ENCODE measurements around the gene OSBPL7. TPM values are rescaled to one million over a fixed set of nuclear protein-coding genes. Genes with fewer than 3 reads are reported as not detected.

OSBPL7 gene
- total RNA-seq, 1 donor from 2014 or later: 21.4 TPM

- Histone ChIP-seq H3K36me3 (ENCODE audit: insufficient read depth, low read length) (peaks cover 8% of the 10 kb centered on the region), H3K4me3 (ENCODE audit: insufficient read depth, low read depth, low read length) (no peak overlapping the region), H3K4me2 (ENCODE audit: low read length) (no peak overlapping the region), H3K9me3 (ENCODE audit: insufficient read depth, low read depth, low read length) (no peaks in the 10 kb centered on the region), H3K27ac (ENCODE audit: low read depth, low read length) (no peak overlapping the region), H3K9ac (ENCODE audit: low read length) (no peak overlapping the region), H3K79me2 (ENCODE audit: insufficient read depth, low read length) (peaks cover under 1% of the 10 kb centered on the region), H4K20me1 (ENCODE audit: insufficient read depth, low read length) (peaks cover 32% of the 10 kb centered on the region), H2AFZ (ENCODE audit: low read depth, low read length) (no peak overlapping the region), H3K27me3 (ENCODE audit: insufficient read depth, low read length) (no peaks in the 10 kb centered on the region), H3K4me1 (ENCODE audit: insufficient read depth, low read length) (peaks cover 6% of the 10 kb centered on the region)
- FAIRE-seq: no peak
- H3K4me3 Mint-ChIP-seq (ENCODE audit: unreplicated experiment): no peak overlapping the region
- H3K27me3 Mint-ChIP-seq (ENCODE audit: low read depth, unreplicated experiment): no peaks in the 10 kb centered on the region
- no peak for TF ChIP-seq EZH2 (IDR thresholded peaks at IDR 0.05; ENCODE audit: insufficient read depth, low read length)
- no peak for TF ChIP-seq CTCF (IDR thresholded peaks at IDR 0.05; ENCODE audit: insufficient read depth, low read depth, low read length)
- no peak overlapping the region for H3K27ac Mint-ChIP-seq (ENCODE audit: unreplicated experiment)
- no peak for DNase-seq (ENCODE audit: low read depth)
- H3K36me3 Mint-ChIP-seq (ENCODE audit: low read depth, unreplicated experiment): peaks cover 26% of the 10 kb centered on the region
- peaks cover 20% of the 10 kb centered on the region for H3K4me1 Mint-ChIP-seq (ENCODE audit: low read depth, unreplicated experiment)
- H3K9me3 Mint-ChIP-seq (ENCODE audit: unreplicated experiment): no peaks in the 10 kb centered on the region
Observed at GRCh38 chr17:47815106-47815918, 6.3 kb downstream of the OSBPL7 start.

GRCh38 chr17:47813512-47814031 is 8.0 kb downstream of the OSBPL7 start:
- H3K27me3 Mint-ChIP-seq (ENCODE audit: low read depth, unreplicated experiment): no peaks in the 10 kb centered on the region
- Histone ChIP-seq H3K36me3 (ENCODE audit: insufficient read depth, low read length) (peaks cover 6% of the 10 kb centered on the region), H4K20me1 (ENCODE audit: insufficient read depth, low read length) (peaks cover 42% of the 10 kb centered on the region), H3K4me2 (ENCODE audit: low read length) (no peak overlapping the region), H2AFZ (ENCODE audit: low read depth, low read length) (no peak overlapping the region), H3K9me3 (ENCODE audit: insufficient read depth, low read depth, low read length) (no peaks in the 10 kb centered on the region), H3K79me2 (ENCODE audit: insufficient read depth, low read length) (no peaks in the 10 kb centered on the region), H3K27ac (ENCODE audit: low read depth, low read length) (no peak overlapping the region), H3K27me3 (ENCODE audit: insufficient read depth, low read length) (no peaks in the 10 kb centered on the region), H3K4me1 (ENCODE audit: insufficient read depth, low read length) (peaks cover 12% of the 10 kb centered on the region), H3K9ac (ENCODE audit: low read length) (no peak overlapping the region), H3K4me3 (ENCODE audit: insufficient read depth, low read depth, low read length) (no peak overlapping the region)
- peaks cover 29% of the 10 kb centered on the region for H3K4me1 Mint-ChIP-seq (ENCODE audit: low read depth, unreplicated experiment)
- TF ChIP-seq CTCF (IDR thresholded peaks at IDR 0.05; ENCODE audit: insufficient read depth, low read depth, low read length) (no peak), EZH2 (IDR thresholded peaks at IDR 0.05; ENCODE audit: insufficient read depth, low read length) (no peak)
- no peaks in the 10 kb centered on the region for H3K9me3 Mint-ChIP-seq (ENCODE audit: unreplicated experiment)
- H3K36me3 Mint-ChIP-seq (ENCODE audit: low read depth, unreplicated experiment): peaks cover 23% of the 10 kb centered on the region
- no peak for FAIRE-seq
- H3K27ac Mint-ChIP-seq (ENCODE audit: unreplicated experiment): no peak overlapping the region
- DNase-seq (ENCODE audit: low read depth): no peak
- H3K4me3 Mint-ChIP-seq (ENCODE audit: unreplicated experiment): no peak overlapping the region

GRCh38 chr17:47813077-47813476 is 8.5 kb downstream of the OSBPL7 start:
- Histone ChIP-seq H3K36me3 (ENCODE audit: insufficient read depth, low read length) (peaks cover 5% of the 10 kb centered on the region), H3K9me3 (ENCODE audit: insufficient read depth, low read depth, low read length) (no peaks in the 10 kb centered on the region), H3K4me3 (ENCODE audit: insufficient read depth, low read depth, low read length) (no peak overlapping the region), H2AFZ (ENCODE audit: low read depth, low read length) (no peak overlapping the region), H3K79me2 (ENCODE audit: insufficient read depth, low read length) (no peaks in the 10 kb centered on the region), H3K4me2 (ENCODE audit: low read length) (no peak overlapping the region), H3K27ac (ENCODE audit: low read depth, low read length) (no peak overlapping the region), H3K4me1 (ENCODE audit: insufficient read depth, low read length) (peaks cover 12% of the 10 kb centered on the region), H3K9ac (ENCODE audit: low read length) (no peak overlapping the region), H3K27me3 (ENCODE audit: insufficient read depth, low read length) (no peaks in the 10 kb centered on the region), H4K20me1 (ENCODE audit: insufficient read depth, low read length) (peaks cover 47% of the 10 kb centered on the region)
- TF ChIP-seq EZH2 (IDR thresholded peaks at IDR 0.05; ENCODE audit: insufficient read depth, low read length): no peak
- Mint-ChIP-seq H3K9me3 (ENCODE audit: unreplicated experiment) (no peaks in the 10 kb centered on the region), H3K27ac (ENCODE audit: unreplicated experiment) (no peak overlapping the region), H3K4me3 (ENCODE audit: unreplicated experiment) (no peak overlapping the region), H3K27me3 (ENCODE audit: low read depth, unreplicated experiment) (no peaks in the 10 kb centered on the region), H3K36me3 (ENCODE audit: low read depth, unreplicated experiment) (peaks cover 26% of the 10 kb centered on the region), H3K4me1 (ENCODE audit: low read depth, unreplicated experiment) (peaks cover 29% of the 10 kb centered on the region)
- no peak for FAIRE-seq
- no peak for DNase-seq (ENCODE audit: low read depth)

All from astrocyte (in vitro differentiated cells and primary cell).